ENCODE data around the gene SH3TC2. TPM values are rescaled to one million over a fixed set of nuclear protein-coding genes. Genes with fewer than 3 reads are reported as not detected.

The SH3TC2 gene
- polyA plus RNA-seq, 5 donors: 1.3 to 3.2 (median 1.4) TPM

- no peak for DNase-seq
Observed at GRCh38 chr5:149028984-149029383, 33.9 kb downstream of the SH3TC2 start.

GRCh38 chr5:149028161-149028560 is 34.7 kb downstream of the SH3TC2 start:
- no peak for DNase-seq

GRCh38 chr5:149027636-149028035 is 35.2 kb downstream of the SH3TC2 start:
- DNase-seq: no peak

- DNase-seq: no peak
Observed at GRCh38 chr5:149024943-149025342, 37.9 kb downstream of the SH3TC2 start.

- DNase-seq: no peak
Observed at GRCh38 chr5:149024477-149024876, 38.4 kb downstream of the SH3TC2 start.

GRCh38 chr5:149022200-149022599 is 40.7 kb downstream of the SH3TC2 start:
- DNase-seq: no peak

GRCh38 chr5:149019679-149020078 is 43.2 kb downstream of the SH3TC2 start:
- DNase-seq: no peak

- DNase-seq: peak in 1 of 2 donors; percentile 37
Observed at GRCh38 chr5:149018909-149019443, 43.9 kb downstream of the SH3TC2 start.

- DNase-seq: no peak
Observed at GRCh38 chr5:149017636-149018035, 45.2 kb downstream of the SH3TC2 start.

- no peak for DNase-seq
Observed at GRCh38 chr5:149015561-149015960, 47.3 kb downstream of the SH3TC2 start.

GRCh38 chr5:149015126-149015525 is 47.7 kb downstream of the SH3TC2 start:
- DNase-seq: no peak

- DNase-seq: no peak
Observed at GRCh38 chr5:149014571-149015031, 48.3 kb downstream of the SH3TC2 start.

- no peak for DNase-seq
Observed at GRCh38 chr5:149013796-149014195, 49.1 kb downstream of the SH3TC2 start.

- no peak for DNase-seq
Observed at GRCh38 chr5:149012350-149012749, 50.5 kb downstream of the SH3TC2 start.

- no peak for DNase-seq
Observed at GRCh38 chr5:149011728-149012127, 51.1 kb downstream of the SH3TC2 start.

- no peak for DNase-seq
Observed at GRCh38 chr5:149011084-149011483, 51.8 kb downstream of the SH3TC2 start.

GRCh38 chr5:149007174-149007573 is 55.7 kb downstream of the SH3TC2 start:
- DNase-seq: no peak

- no peak for DNase-seq
Observed at GRCh38 chr5:149006426-149006825, 56.4 kb downstream of the SH3TC2 start.

GRCh38 chr5:149005077-149005892 is 57.6 kb downstream of the SH3TC2 start:
- DNase-seq: no peak

GRCh38 chr5:149004559-149004958 is 58.3 kb downstream of the SH3TC2 start:
- DNase-seq: no peak

- no peak for DNase-seq
Observed at GRCh38 chr5:149002761-149003689, 59.8 kb downstream of the SH3TC2 start.

- no peak for DNase-seq
Observed at GRCh38 chr5:149002053-149002452, 60.8 kb downstream of the SH3TC2 start.

Measured in right lung (tissue), 5 donors.